Gastrocnemius medialis (tissue), 4 donors: Measurements from ENCODE around the gene GRK6. TPM values are rescaled to one million over a fixed set of nuclear protein-coding genes. Genes with fewer than 3 reads are reported as not detected.

ENCODE experiments used
- ATAC-seq, 2 donors: fragments of 150-250 bp; one replicate each; pipeline ENCODE4 v1.9.1; 2016
- DNase-seq, 2 donors: peaks; one replicate each; pipeline ENCODE4 v3.0.0-alpha.2; 2019
- H3K27ac ChIP-seq, 4 donors: fragments of 200-600 bp; sonication (generic); 1 replicate in 1 of 4; 2 replicates in 3 of 4; pipeline ENCODE4 v1.5.1; 2016 to 2018; ENCODE audit warnings: mild to moderate bottlenecking in 2 of 4, moderate library complexity in 1 of 4
- H3K27me3 ChIP-seq, 3 donors: fragments of 200-600 bp; sonication (generic) in 2 of 3; 1 replicate in 1 of 3; 2 replicates in 2 of 3; pipeline versions ENCODE4 v1.5.1 to v1.6.0; 2016 to 2019; ENCODE audit warnings: mild to moderate bottlenecking in 1 of 3, moderate library complexity in 1 of 3
- H3K36me3 ChIP-seq, 2 donors: fragments of 200-600 bp; sonication (generic) in 1 of 2; one replicate each; pipeline ENCODE4 v1.5.1; 2017 to 2018
- H3K4me1 ChIP-seq, 2 donors: fragments of 200-600 bp; sonication (generic) in 1 of 2; one replicate each; pipeline ENCODE4 v1.5.1; 2016 to 2017; ENCODE audit warnings: mild to moderate bottlenecking in 2 of 2
- H3K4me3 ChIP-seq, 4 donors: fragments of 200-600 bp; sonication (generic) in 3 of 4; 1 replicate in 1 of 4; 2 replicates in 3 of 4; pipeline ENCODE4 v1.5.1; 2016 to 2019; ENCODE audit warnings: mild to moderate bottlenecking in 2 of 4
- H3K9me3 ChIP-seq, 3 donors: fragments of 200-600 bp; sonication (generic) in 2 of 3; 1 replicate in 1 of 3; 2 replicates in 2 of 3; pipeline ENCODE4 v1.5.1; 2016 to 2019
- POLR2A ChIP-seq, 2 donors: fragments of 450-650 bp; IDR thresholded peaks; one replicate each; pipeline ENCODE4 v1.6.1; 2017; ENCODE audit warnings: antibody characterized with exemption in 2 of 2, mild to moderate bottlenecking in 2 of 2, moderate library complexity in 2 of 2
- in situ Hi-C, 4 donors: fragments of 200-750 bp; cut with MboI; loops; one replicate each; pipeline versions ENCODE4 v1.15.0 to v1.8.0; 2017; ENCODE audit warnings: low sequenced_read_pairs in 4 of 4
- intact Hi-C: fragments of 100-400 bp; cut with DNase I; formaldehyde crosslinking; loops from one replicate; pipeline ENCODE4 v1.15.1; 2023; ENCODE audit warnings: low total_unique reads
- total RNA-seq, 4 donors: library from RNA; depleted of rRNA; stranded (reverse); fragments of >200 nt; gene quantifications; one replicate each; pipeline versions ENCODE4 v1.1.0 to v1.2.3, GENCODE V29; 2016
- TF ChIP-seq, protein P1 (sequence below), 5 experiments: fragments of 450-650 bp in 3 of 5; fragments of 200-600 bp in 2 of 5; sonication (generic) in 2 of 5; IDR thresholded peaks in 4 of 5; conservative IDR thresholded peaks in 1 of 5; 1 replicate in 4 of 5; 2 replicates in 1 of 5; pipeline ENCODE4 v1.5.1; 2016 to 2019; ENCODE audit warnings: antibody characterized with exemption in 5 of 5, mild to moderate bottlenecking in 3 of 5, moderate library complexity in 3 of 5

GRK6 gene
- total RNA-seq, 4 donors from 2014 or later = 12.7 to 40.5 (median 32.2) TPM

DNA sequence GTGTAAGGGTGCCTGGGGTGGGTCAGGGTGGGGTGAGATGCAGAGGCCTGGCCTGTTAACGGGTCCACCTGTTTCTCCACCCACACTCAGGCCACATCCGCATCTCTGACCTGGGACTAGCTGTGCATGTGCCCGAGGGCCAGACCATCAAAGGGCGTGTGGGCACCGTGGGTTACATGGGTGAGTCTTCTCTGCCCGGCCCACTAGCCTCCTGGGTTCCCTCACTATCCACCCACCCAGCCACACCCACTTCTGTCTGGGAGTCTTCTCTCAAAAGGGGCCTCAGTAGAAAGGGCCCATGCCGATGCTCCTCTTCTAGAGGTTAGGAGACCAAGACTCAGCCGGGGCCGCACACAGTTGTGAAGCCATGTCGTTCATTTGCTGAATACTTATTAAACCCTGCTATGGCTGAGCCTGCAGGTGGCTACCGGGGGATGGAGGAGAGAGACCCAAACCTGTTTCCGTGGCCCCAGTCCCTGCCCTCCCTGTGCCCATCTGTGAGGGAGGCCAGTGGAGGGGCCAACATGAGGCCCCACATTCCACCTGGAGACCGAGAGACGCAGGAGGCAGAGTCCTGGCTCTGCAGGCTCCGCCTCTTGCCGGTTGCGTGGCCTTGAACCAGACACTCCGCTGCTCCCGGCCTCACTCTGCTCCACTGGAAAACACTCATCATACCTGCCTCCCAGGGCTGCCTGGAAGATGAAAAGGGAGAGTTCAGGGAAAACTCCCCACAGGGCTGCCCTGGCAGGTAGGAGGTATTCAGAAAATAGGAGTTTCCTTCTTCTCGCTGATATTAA lies 8.7 kb downstream of the GRK6 start:
- TF ChIP-seq, protein P1, sequence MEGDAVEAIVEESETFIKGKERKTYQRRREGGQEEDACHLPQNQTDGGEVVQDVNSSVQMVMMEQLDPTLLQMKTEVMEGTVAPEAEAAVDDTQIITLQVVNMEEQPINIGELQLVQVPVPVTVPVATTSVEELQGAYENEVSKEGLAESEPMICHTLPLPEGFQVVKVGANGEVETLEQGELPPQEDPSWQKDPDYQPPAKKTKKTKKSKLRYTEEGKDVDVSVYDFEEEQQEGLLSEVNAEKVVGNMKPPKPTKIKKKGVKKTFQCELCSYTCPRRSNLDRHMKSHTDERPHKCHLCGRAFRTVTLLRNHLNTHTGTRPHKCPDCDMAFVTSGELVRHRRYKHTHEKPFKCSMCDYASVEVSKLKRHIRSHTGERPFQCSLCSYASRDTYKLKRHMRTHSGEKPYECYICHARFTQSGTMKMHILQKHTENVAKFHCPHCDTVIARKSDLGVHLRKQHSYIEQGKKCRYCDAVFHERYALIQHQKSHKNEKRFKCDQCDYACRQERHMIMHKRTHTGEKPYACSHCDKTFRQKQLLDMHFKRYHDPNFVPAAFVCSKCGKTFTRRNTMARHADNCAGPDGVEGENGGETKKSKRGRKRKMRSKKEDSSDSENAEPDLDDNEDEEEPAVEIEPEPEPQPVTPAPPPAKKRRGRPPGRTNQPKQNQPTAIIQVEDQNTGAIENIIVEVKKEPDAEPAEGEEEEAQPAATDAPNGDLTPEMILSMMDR (IDR thresholded peaks at IDR 0.05 in 4 of 5, conservative IDR thresholded peaks at IDR 0.05 in 1 of 5) = no peak
- no peak for TF ChIP-seq POLR2A (IDR thresholded peaks at IDR 0.05)
- H3K4me1 ChIP-seq = peaks cover 10 to 21% of the 10 kb centered on the region in 2 donors
- no peaks in the 10 kb centered on the region for H3K27me3 ChIP-seq
- no peak overlapping the region for H3K27ac ChIP-seq
- ATAC-seq (no peak), DNase-seq (no peak)
- no peaks in the 10 kb centered on the region for H3K9me3 ChIP-seq
- no peak overlapping the region for H3K4me3 ChIP-seq
- in situ Hi-C loops = no loop called here
- peaks cover 0 to 50% of the 10 kb centered on the region in 2 donors for H3K36me3 ChIP-seq
- intact Hi-C loops = no loop called here

DNA sequence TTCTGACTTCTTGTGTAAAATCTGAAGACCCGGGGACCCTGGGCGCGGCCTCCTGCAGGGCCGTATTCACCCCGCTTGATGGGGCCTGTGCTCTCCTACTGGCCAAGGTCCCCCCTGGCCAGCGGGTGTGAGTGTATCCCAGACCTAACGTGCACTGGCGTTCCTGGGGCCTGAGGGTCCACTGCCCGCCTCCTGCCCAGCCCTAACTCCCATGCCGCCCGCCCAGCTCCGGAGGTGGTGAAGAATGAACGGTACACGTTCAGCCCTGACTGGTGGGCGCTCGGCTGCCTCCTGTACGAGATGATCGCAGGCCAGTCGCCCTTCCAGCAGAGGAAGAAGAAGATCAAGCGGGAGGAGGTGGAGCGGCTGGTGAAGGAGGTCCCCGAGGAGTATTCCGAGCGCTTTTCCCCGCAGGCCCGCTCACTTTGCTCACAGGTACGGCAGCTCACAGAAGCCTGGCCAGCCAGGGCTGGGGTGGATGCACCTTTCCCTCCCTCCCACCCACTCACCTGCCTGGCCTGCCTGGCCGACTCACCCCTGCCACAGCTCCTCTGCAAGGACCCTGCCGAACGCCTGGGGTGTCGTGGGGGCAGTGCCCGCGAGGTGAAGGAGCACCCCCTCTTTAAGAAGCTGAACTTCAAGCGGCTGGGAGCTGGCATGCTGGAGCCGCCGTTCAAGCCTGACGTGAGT lies 9.5 kb downstream of the GRK6 start:
- Histone ChIP-seq H3K27ac (no peak overlapping the region), H3K4me1 (peaks cover 10 to 19% of the 10 kb centered on the region in 2 donors), H3K4me3 (no peak overlapping the region), H3K36me3 (peaks cover 0 to 50% of the 10 kb centered on the region in 2 donors), H3K27me3 (no peaks in the 10 kb centered on the region), H3K9me3 (no peaks in the 10 kb centered on the region)
- TF ChIP-seq, protein P1 (IDR thresholded peaks at IDR 0.05 in 4 of 5, conservative IDR thresholded peaks at IDR 0.05 in 1 of 5) = no peak
- TF ChIP-seq POLR2A (IDR thresholded peaks at IDR 0.05) = no peak
- intact Hi-C loops = no loop called here
- in situ Hi-C loops = no loop called here
- no peak for DNase-seq
- no peak for ATAC-seq

DNA sequence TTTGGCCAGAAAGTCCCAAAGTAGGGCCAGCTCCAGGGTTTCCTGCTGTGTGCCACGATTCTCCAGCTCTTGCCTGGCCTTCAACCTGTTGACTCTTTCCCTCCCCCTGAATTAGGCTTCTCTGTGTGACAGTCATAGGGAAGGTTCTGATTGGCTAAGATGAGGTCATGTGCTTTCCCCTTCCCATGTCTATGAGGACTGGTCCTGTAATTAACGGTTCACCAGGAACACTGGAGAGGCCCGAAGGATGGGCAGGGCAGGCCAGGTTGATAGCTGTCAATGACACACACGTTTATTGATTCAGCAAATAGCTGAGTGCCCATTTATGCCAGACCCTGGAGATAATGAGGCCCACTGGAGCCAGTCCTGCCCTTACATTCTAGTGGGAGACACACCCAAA lies 11.1 kb downstream of the GRK6 start:
- ATAC-seq (no peak), DNase-seq (no peak)
- intact Hi-C loops = no loop called here
- H3K27me3 ChIP-seq = no peaks in the 10 kb centered on the region
- peaks cover 0 to 60% of the 10 kb centered on the region in 2 donors for H3K36me3 ChIP-seq
- no peak overlapping the region for H3K27ac ChIP-seq
- in situ Hi-C loops = no loop called here
- peaks cover 0 to 2% of the 10 kb centered on the region in 2 donors for H3K4me1 ChIP-seq
- H3K4me3 ChIP-seq = no peak overlapping the region
- TF ChIP-seq, protein P1 (IDR thresholded peaks at IDR 0.05 in 4 of 5, conservative IDR thresholded peaks at IDR 0.05 in 1 of 5) = no peak
- TF ChIP-seq POLR2A (IDR thresholded peaks at IDR 0.05) = no peak
- H3K9me3 ChIP-seq = no peaks in the 10 kb centered on the region

DNA sequence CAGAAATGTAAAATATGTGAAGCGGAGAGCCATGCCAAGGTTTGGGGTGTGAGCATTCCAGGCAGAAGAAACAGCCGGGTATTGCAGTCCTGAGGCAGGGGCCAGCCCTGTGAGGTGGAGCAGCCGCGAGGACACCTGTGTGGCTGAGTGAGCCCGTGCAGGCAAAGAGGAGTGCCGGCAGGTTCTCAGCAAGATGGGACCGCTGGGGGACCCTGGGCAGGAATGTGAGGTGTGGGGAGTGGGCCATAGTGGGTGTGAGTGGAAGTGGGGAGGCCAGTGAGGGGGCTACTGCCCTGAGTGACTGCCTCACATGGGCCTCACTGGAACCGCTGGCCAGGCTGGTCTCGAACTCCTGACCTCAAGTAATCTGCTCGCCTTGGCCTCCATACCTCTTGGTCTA lies 12.0 kb downstream of the GRK6 start:
- no peak for TF ChIP-seq POLR2A (IDR thresholded peaks at IDR 0.05)
- TF ChIP-seq, protein P1 (IDR thresholded peaks at IDR 0.05 in 4 of 5, conservative IDR thresholded peaks at IDR 0.05 in 1 of 5) = no peak
- Histone ChIP-seq H3K27ac (no peak overlapping the region), H3K4me1 (no peaks in the 10 kb centered on the region), H3K9me3 (no peaks in the 10 kb centered on the region), H3K4me3 (no peak overlapping the region), H3K27me3 (no peaks in the 10 kb centered on the region), H3K36me3 (peaks cover 0 to 52% of the 10 kb centered on the region in 2 donors)
- intact Hi-C loops = no loop called here
- no peak for ATAC-seq
- in situ Hi-C loops = no loop called here
- no peak for DNase-seq
